ENCODE data around the gene CD300A. TPM values are rescaled to one million over a fixed set of nuclear protein-coding genes. Genes with fewer than 3 reads are reported as not detected.

CD300A gene
- total and polyA plus RNA-seq, 2 donors (not counting 3 experiments of a cell fraction or from before 2014, with no cell fraction given) = not detected

- no TSS peak for BruUV-seq (replicated peaks)
- no peaks in the 10 kb centered on the region for H3K4me1 ChIP-seq (ENCODE audit: control insufficient read depth, extremely low read depth, insufficient read depth, low read length)
- H3K79me2 ChIP-seq (ENCODE audit: control insufficient read depth, insufficient read depth, low read length) = no peaks in the 10 kb centered on the region
- no peak overlapping the region for H3K9ac ChIP-seq (replicated peaks; ENCODE audit: extremely low read depth, insufficient read depth, low read length)
- no peaks in the 10 kb centered on the region for H3K9me1 ChIP-seq (replicated peaks; ENCODE audit: control insufficient read depth, extremely low read depth, insufficient read depth, low read length)
- H4K20me1 ChIP-seq (replicated peaks; ENCODE audit: control insufficient read depth, extremely low read depth, insufficient read depth, low read length) = no peaks in the 10 kb centered on the region
- ChIA-PET POLR2A (no interaction called here), CTCF (no interaction called here)
- dilution Hi-C loops (cut with MboI; ENCODE audit: extremely low pct_ligation_motif_present, low sequenced_read_pairs) = no loop called here
- TF ChIP-seq CTCF (IDR thresholded peaks at IDR 0.05; ENCODE audit: extremely low read depth in 1 of 2, insufficient read depth in 1 of 2, low read depth in 1 of 2, low read length in 2 of 2) = no peak
- peak; percentile 79 for TF ChIP-seq MAX (IDR thresholded peaks at IDR 0.05; ENCODE audit: insufficient read depth, insufficient read length)
- TF ChIP-seq GATA2 (IDR thresholded peaks at IDR 0.05; ENCODE audit: insufficient read depth, insufficient read length, low read depth, low read length) = no peak
- TF ChIP-seq JUN (IDR thresholded peaks at IDR 0.05; ENCODE audit: borderline replicate concordance, insufficient read depth, insufficient read length, low read depth) = peak; percentile 50
- no peak for TF ChIP-seq FOS (IDR thresholded peaks at IDR 0.05; ENCODE audit: borderline replicate concordance, insufficient read depth, low read length)
- no peaks in the 10 kb centered on the region for H3K27me3 ChIP-seq (ENCODE audit: control insufficient read depth in 2 of 2, insufficient read depth in 2 of 2, low read length in 2 of 2)
- DNase-seq (ENCODE audit: low read depth, low spot score) (peak; percentile 31), FAIRE-seq (no peak)
- no peaks in the 10 kb centered on the region for H3K9me3 ChIP-seq (replicated peaks; ENCODE audit: control insufficient read depth, insufficient read depth, low read length)
- no peak overlapping the region for H3K4me2 ChIP-seq (ENCODE audit: insufficient read depth, low read length)
- no peak overlapping the region for H3K4me3 ChIP-seq (replicated peaks in 1 of 3; ENCODE audit: insufficient read depth in 1 of 3, low read depth in 1 of 3, low read length in 3 of 3)
- no peak overlapping the region for H3K27ac ChIP-seq (ENCODE audit: insufficient read depth, low read depth, low read length)
- H3K36me3 ChIP-seq (ENCODE audit: control insufficient read depth in 2 of 2, extremely low read depth in 1 of 2, insufficient read depth in 2 of 2, low read length in 2 of 2) = no peaks in the 10 kb centered on the region
- no peak overlapping the region for H2AFZ ChIP-seq (ENCODE audit: low read depth, low read length)
- intact Hi-C loops (cut with micrococcal nuclease) = no loop called here
Measured at GRCh38 chr17:74513987-74514631, 47.7 kb downstream of the CD300A start.

Data from endothelial cell of umbilical vein (primary cell).